Transverse colon (tissue), 4 donors: ENCODE results near the gene GABRR3. TPM values are rescaled to one million over a fixed set of nuclear protein-coding genes. Genes with fewer than 3 reads are reported as not detected.

Experiments
- DNase-seq: peaks from one replicate; pipeline ENCODE4 v3.0.0-alpha.2; 2019
- H3K27ac ChIP-seq, 4 donors: fragments of 200-600 bp; sonication (generic); 2 replicates each; pipeline ENCODE4 v1.5.1; 2016 to 2018; ENCODE audit warnings: inconsistent platforms in 4 of 4
- H3K27me3 ChIP-seq: fragments of 200-600 bp; sonication (generic); 2 replicates; pipeline ENCODE4 v1.5.1; 2017; ENCODE audit warnings: inconsistent platforms
- H3K36me3 ChIP-seq, 4 donors: fragments of 200-600 bp; sonication (generic); 2 replicates each; pipeline ENCODE4 v1.5.1; 2017 to 2019; ENCODE audit warnings: inconsistent platforms in 4 of 4
- H3K4me1 ChIP-seq, 4 donors: fragments of 200-600 bp; sonication (generic); 2 replicates each; pipeline ENCODE4 v1.5.1; 2017 to 2020; ENCODE audit warnings: inconsistent platforms in 4 of 4
- H3K4me3 ChIP-seq, 4 donors: fragments of 200-600 bp; sonication (generic); 1 replicate in 1 of 4; 2 replicates in 3 of 4; pipeline versions ENCODE4 v1.5.1 to v1.6.1; 2017 to 2019; ENCODE audit warnings: inconsistent platforms in 4 of 4
- H3K9me3 ChIP-seq, 2 donors: fragments of 200-600 bp; sonication (generic); 2 replicates each; pipeline ENCODE4 v1.5.1; 2017 to 2019; ENCODE audit warnings: inconsistent platforms in 2 of 2
- EP300 ChIP-seq: sonication (generic); formaldehyde crosslinking; IDR thresholded peaks from one replicate; pipeline ENCODE4 v1.6.1; 2017; ENCODE audit warnings: antibody characterized with exemption, low read depth
- POLR2A ChIP-seq: fragments of 450-650 bp; IDR thresholded peaks from one replicate; pipeline ENCODE4 v1.6.1; 2016; ENCODE audit warnings: antibody characterized with exemption, mild to moderate bottlenecking, moderate library complexity
- POLR2AphosphoS5 ChIP-seq, 3 donors: sonication (generic); formaldehyde crosslinking; IDR thresholded peaks; one replicate each; pipeline ENCODE4 v1.6.1; 2016; ENCODE audit warnings: antibody characterized with exemption in 3 of 3
- WGBS, 2 donors: methylation state at CpG; one replicate each; pipeline ENCODE4 v1.1.5; 2018; ENCODE audit warnings: low coverage in 1 of 2; 5-methylcytosine and 5-hydroxymethylcytosine counted together
- in situ Hi-C, 4 donors: fragments of 200-750 bp; cut with MboI; loops; one replicate each; pipeline versions ENCODE4 v1.15.0 to v1.15.1; 2017; ENCODE audit warnings: low sequenced_read_pairs in 3 of 4, low pct_ligation_motif_present in 1 of 4, low pct_unique_long_range_greater_than_20kb in 1 of 4
- intact Hi-C: fragments of 100-400 bp; cut with DNase I; formaldehyde crosslinking; loops from one replicate; pipeline ENCODE4 v1.15.1; 2023; ENCODE audit warnings: low total_unique reads
- total RNA-seq, 4 donors: library from RNA; depleted of rRNA; stranded (reverse); fragments of >200 nt; gene quantifications; one replicate each; pipeline ENCODE4 v1.1.0, GENCODE V29; 2016
- TF ChIP-seq, protein P1 (sequence below), 5 experiments: fragments of 200-600 bp in 3 of 5; fragments of 450-650 bp in 2 of 5; sonication (generic) in 3 of 5; IDR thresholded peaks; 1 replicate in 2 of 5; 2 replicates in 3 of 5; pipeline ENCODE4 v1.5.1; 2016 to 2017; ENCODE audit warnings: antibody characterized with exemption in 5 of 5, inconsistent platforms in 3 of 5, mild to moderate bottlenecking in 2 of 5, moderate library complexity in 1 of 5

The GABRR3 gene
- total RNA-seq, 4 donors from 2014 or later = not detected

DNA sequence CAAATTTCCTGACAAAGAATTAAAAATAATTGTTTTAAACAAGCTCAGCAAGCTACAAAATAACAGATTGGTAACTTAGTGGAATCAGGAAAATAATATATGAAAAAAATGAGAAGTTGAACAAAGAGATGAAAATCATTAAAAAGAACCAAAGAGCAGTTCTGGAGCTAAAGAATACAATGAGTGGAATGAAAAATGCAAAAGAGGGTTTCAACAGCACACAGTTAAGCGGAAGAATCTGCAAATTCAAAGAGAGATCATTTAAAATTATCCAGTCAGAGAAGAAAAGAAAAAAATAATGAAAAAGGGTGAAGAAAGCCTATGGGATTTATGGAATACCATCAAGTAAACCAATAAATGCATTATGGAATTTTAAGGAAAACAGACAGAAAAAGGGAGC lies 6.2 kb upstream of the GABRR3 start:
- intact Hi-C loops = loop anchor here (10.0 kb wide), 1 partner anchor 283 kb away; no protein-coding TSS in a partner anchor
- no peak overlapping the region for H3K27ac ChIP-seq
- DNase-seq = no peak
- no peaks in the 10 kb centered on the region for H3K4me1 ChIP-seq
- peaks cover 9% of the 10 kb centered on the region for H3K27me3 ChIP-seq
- H3K4me3 ChIP-seq = no peak overlapping the region
- H3K9me3 ChIP-seq = no peaks in the 10 kb centered on the region
- TF ChIP-seq POLR2A (no peak), EP300 (no peak), POLR2AphosphoS5 (IDR thresholded peaks at IDR 0.05) (no peak)
- TF ChIP-seq, protein P1, sequence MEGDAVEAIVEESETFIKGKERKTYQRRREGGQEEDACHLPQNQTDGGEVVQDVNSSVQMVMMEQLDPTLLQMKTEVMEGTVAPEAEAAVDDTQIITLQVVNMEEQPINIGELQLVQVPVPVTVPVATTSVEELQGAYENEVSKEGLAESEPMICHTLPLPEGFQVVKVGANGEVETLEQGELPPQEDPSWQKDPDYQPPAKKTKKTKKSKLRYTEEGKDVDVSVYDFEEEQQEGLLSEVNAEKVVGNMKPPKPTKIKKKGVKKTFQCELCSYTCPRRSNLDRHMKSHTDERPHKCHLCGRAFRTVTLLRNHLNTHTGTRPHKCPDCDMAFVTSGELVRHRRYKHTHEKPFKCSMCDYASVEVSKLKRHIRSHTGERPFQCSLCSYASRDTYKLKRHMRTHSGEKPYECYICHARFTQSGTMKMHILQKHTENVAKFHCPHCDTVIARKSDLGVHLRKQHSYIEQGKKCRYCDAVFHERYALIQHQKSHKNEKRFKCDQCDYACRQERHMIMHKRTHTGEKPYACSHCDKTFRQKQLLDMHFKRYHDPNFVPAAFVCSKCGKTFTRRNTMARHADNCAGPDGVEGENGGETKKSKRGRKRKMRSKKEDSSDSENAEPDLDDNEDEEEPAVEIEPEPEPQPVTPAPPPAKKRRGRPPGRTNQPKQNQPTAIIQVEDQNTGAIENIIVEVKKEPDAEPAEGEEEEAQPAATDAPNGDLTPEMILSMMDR (IDR thresholded peaks at IDR 0.05) = no peak
- 79 to 100% methylated on average over 1 of the region's 1 CpG for WGBS, 2 donors
- in situ Hi-C loops = loop anchor here (5.0 to 25.0 kb wide), 5 partner anchors 291 to 771 kb away; partner anchors contain the start of gene CPOX (in 1 of the 4)
- H3K36me3 ChIP-seq = no peaks in the 10 kb centered on the region

DNA sequence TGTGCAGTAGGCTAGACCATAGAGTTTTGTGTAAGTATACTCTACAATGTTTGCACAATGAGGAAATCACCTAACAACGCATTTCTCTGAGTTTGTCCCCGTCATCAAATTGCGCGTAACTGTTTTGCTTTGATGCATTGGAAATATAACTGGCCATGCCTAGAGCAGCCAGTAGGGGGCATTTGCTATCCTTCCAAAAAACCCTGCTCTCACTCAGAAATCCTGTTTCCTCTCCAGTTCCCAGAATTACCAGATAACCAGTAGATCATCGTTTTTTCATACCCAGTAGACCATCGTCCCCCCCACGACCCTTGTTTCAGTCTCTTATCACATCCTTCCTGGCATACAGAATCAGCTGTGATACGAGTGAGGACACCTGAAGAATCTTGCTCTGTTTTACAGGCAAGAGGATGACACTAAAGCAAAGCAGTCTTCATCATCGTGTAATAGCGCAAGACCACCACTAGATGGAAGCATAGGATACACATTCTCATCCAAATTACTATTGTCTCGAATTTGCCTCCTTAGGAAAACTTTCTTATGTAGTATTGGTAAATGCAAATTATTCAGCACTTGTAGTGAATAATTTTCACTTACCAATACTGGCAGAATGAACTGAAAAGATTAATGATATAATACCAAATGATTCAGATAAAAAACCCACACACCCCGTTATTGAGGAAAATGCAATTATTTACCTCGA lies 4.4 kb upstream of the GABRR3 start:
- 14 to 36% methylated on average over 5 to 13 of the region's 13 CpGs for WGBS, 2 donors
- H3K36me3 ChIP-seq = no peaks in the 10 kb centered on the region
- intact Hi-C loops (loop anchor here (10.0 kb wide), 1 partner anchor 285 kb away; no protein-coding TSS in a partner anchor), in situ Hi-C loops (loop anchor here (5.0 to 25.0 kb wide), 5 partner anchors 293 to 773 kb away; partner anchors contain the start of gene CPOX (in 1 of the 4))
- DNase-seq = peak; percentile 44
- H3K27me3 ChIP-seq = peaks cover 21% of the 10 kb centered on the region
- no peaks in the 10 kb centered on the region for H3K4me1 ChIP-seq
- TF ChIP-seq EP300 = no peak
- TF ChIP-seq, protein P1 (IDR thresholded peaks at IDR 0.05) = peak; percentile 78 to 91 (median 89)
- no peaks in the 10 kb centered on the region for H3K9me3 ChIP-seq
- peak overlapping the region in 2 of 4 donors; percentile 14 to 27 for H3K4me3 ChIP-seq
- H3K27ac ChIP-seq = peak overlapping the region in 1 of 4 donors; percentile 27

DNA sequence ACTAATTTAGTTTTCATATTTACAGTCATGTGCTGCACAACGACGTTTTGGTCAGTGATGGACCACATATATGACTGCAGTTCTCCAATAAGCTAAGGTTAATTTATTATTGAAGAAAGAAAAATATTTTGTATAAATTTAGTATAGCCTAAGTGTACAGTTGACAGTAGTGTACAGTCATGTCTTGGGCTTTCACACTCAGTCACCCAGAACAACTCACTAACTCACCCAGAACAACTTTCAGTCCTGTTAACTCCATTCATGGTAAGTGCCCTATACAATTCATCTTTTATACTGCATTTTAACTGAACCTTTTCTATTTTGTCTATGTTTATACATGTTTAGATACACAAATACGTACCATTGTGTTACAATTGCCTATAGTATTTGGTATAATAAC lies 3.8 kb upstream of the GABRR3 start:
- Histone ChIP-seq H3K9me3 (no peaks in the 10 kb centered on the region), H3K4me1 (no peaks in the 10 kb centered on the region), H3K27me3 (peaks cover 21% of the 10 kb centered on the region), H3K27ac (no peak overlapping the region), H3K36me3 (no peaks in the 10 kb centered on the region), H3K4me3 (no peak overlapping the region)
- intact Hi-C loops (no loop called here), in situ Hi-C loops (loop anchor here in 2 of 4 donors (25.0 kb wide), 3 partner anchors 298 to 773 kb away; partner anchors contain the start of gene CPOX (in 1 of the 2))
- 51 to 58% methylated on average over 3 of the region's 3 CpGs for WGBS, 2 donors
- DNase-seq = no peak
- TF ChIP-seq, protein P1 (IDR thresholded peaks at IDR 0.05) = no peak
- TF ChIP-seq POLR2AphosphoS5 (IDR thresholded peaks at IDR 0.05) (no peak), EP300 (no peak), POLR2A (no peak)

DNA sequence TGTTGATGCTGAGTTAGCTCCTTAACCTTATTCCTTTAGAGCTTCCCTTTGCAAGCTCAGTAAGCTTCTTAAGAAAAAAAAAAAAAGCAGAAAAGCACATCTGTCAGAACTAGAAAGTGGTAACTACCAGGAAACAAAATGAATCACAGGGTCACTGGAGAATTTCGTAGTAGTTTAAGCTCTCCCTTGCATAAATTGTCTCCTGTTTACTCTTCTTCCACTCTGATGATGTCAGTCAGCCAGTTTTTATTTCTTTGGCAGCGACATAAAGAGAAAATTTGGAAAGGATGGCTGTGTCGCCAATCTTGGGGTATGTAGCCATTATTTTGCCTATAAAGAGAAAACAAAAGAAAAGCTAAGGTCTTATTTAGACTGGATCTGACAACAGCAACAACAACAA lies 3.2 kb upstream of the GABRR3 start:
- Histone ChIP-seq H3K9me3 (no peaks in the 10 kb centered on the region), H3K4me1 (no peaks in the 10 kb centered on the region), H3K27me3 (peaks cover 21% of the 10 kb centered on the region), H3K4me3 (no peak overlapping the region), H3K27ac (no peak overlapping the region), H3K36me3 (no peaks in the 10 kb centered on the region)
- intact Hi-C loops (no loop called here), in situ Hi-C loops (loop anchor here in 2 of 4 donors (25.0 kb wide), 3 partner anchors 299 to 774 kb away; partner anchors contain the start of gene CPOX (in 1 of the 2))
- no peak for TF ChIP-seq EP300
- TF ChIP-seq, protein P1 (IDR thresholded peaks at IDR 0.05) = no peak
- DNase-seq = no peak
- WGBS, 2 donors = 41 to 44% methylated on average over 3 of the region's 3 CpGs
